GM20431 (cell line): Measurements from ENCODE around the gene ARHGEF35.
"Not testable (repeated sequence)": the region's sequence is repeated elsewhere in the genome, so short reads cannot be mapped to it uniquely, and the experiment has no call there.

Experiments
- in situ Hi-C: fragments of 300-500 bp; cut with MseI, MboI; formaldehyde crosslinking; loops from one replicate; pipeline ENCODE4 v1.15.0; 2020; ENCODE audit warnings: low sequenced_read_pairs; ENCODE audit not compliant: unreplicated experiment

ARHGEF35 gene

GRCh38 chr7:144183166-144183565 is 12.5 kb downstream of the ARHGEF35 start, which contains the start of gene CTAGE4:
CTAGE4 (plus strand) TSS chr7:144183466; CDS start chr7:144183504, 38 bp downstream.
- in situ Hi-C loops: not testable (repeated sequence)

- in situ Hi-C loops: not testable (repeated sequence)
Observed at GRCh38 chr7:144179165-144179479, 16.5 kb downstream of the ARHGEF35 start.

- in situ Hi-C loops: not testable (repeated sequence)
Observed at GRCh38 chr7:144178380-144179164, 17.1 kb downstream of the ARHGEF35 start.

GRCh38 chr7:144174613-144175012 is 21.0 kb downstream of the ARHGEF35 start:
- in situ Hi-C loops: loop anchor here (25.0 kb wide), 1 partner anchor 213 kb away; no protein-coding TSS in a partner anchor

GRCh38 chr7:144171594-144172350 is 23.9 kb downstream of the ARHGEF35 start:
- in situ Hi-C loops: loop anchor here (25.0 kb wide), 1 partner anchor 216 kb away; no protein-coding TSS in a partner anchor

GRCh38 chr7:144164784-144165183 is 30.8 kb downstream of the ARHGEF35 start:
- in situ Hi-C loops: loop anchor here (25.0 kb wide), 1 partner anchor 223 kb away; no protein-coding TSS in a partner anchor

GRCh38 chr7:144158861-144159260 is 36.8 kb downstream of the ARHGEF35 start:
- in situ Hi-C loops: loop anchor here (25.0 kb wide), 1 partner anchor 228 kb away; no protein-coding TSS in a partner anchor

- in situ Hi-C loops: no loop called here
Observed at GRCh38 chr7:144148224-144148827, 47.3 kb downstream of the ARHGEF35 start.

- in situ Hi-C loops: no loop called here
Observed at GRCh38 chr7:144144426-144144825, 51.2 kb downstream of the ARHGEF35 start.

GRCh38 chr7:144142187-144142586 is 53.4 kb downstream of the ARHGEF35 start:
- in situ Hi-C loops: no loop called here

- in situ Hi-C loops: no loop called here
Observed at GRCh38 chr7:144137501-144137900, 58.1 kb downstream of the ARHGEF35 start.
